Daoy (cell line): ENCODE measurements around the gene MALL. TPM values are rescaled to one million over a fixed set of nuclear protein-coding genes. Genes with fewer than 3 reads are reported as not detected.
"Not testable (repeated sequence)": the region's sequence is repeated elsewhere in the genome, so short reads cannot be mapped to it uniquely, and the experiment has no call there.

ENCODE experiments used
- DNase-seq: peaks from one replicate; pipeline ENCODE4 v3.0.0-alpha.2; 2015; ENCODE audit warnings: low read depth
- total RNA-seq: library from RNA; depleted of rRNA; stranded (reverse); fragments of >200 nt; shearing (Covaris generic); gene quantifications from 2 replicates; pipeline ENCODE4 v1.2.3, GENCODE V29; 2014; rRNA removed

The MALL gene
- total RNA-seq, 1 experiment from 2014 or later, result 0.34 TPM

DNA sequence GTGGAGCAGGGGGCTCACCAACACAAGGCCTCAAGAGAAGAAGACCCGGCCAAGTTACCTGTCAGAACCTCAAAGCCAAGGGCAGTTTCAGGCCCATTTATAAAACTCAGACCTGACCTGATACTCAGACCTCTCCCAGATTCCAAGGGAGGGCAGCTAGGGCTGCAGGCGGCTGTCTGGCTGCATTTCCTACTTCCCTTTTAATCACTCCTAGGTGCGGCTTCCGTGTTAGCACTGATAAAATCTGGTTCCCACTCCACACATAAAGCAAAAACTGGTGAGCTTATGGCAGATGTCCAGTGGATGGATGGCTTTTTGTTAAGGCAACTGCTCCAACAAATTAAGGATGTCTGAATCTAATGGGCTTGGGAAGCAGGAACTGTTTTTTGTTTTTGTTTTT, 63.5 kb downstream of the MALL start:
- DNase-seq, result not testable (repeated sequence)

DNA sequence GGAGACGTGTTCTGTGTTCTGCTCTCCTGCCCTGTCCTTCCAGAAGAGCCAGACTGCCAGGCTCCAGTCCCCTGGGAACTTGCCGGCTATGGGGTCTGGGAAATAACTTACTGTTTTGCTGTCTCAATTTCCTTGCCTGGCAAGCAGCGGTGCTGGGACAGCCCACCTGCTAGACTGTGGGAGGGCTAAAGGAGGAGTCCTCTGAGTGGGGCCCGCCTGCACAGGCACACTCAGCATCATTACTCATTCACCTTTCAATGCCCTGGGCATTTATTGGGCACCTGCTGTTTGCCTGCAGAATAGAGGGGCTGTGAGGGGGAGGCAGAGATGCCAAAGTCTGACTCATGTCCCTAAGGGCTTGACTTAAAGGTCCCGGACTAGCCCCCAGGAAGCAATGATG, 65.4 kb downstream of the MALL start:
- not testable (repeated sequence) for DNase-seq

DNA sequence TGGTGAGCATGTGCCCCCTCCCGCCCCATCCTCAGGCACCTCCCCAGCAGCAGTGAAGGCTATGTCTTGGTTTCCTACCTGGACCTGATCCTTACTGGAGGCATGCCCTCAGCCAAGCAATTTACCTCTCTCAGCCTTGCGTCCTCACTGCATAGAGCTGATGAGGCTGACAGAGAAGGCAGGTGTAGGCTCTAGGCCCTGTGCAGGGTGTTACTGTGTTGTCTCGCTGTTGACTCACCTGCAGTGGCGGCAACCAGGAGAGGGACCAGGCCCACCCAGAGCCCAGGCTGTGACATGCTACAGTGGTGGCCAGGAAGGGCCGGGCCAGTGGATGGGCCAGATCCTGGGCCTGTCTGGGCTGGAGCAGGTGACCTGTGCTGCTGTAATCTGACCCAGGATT, 65.9 kb downstream of the MALL start:
- not testable (repeated sequence) for DNase-seq

DNA sequence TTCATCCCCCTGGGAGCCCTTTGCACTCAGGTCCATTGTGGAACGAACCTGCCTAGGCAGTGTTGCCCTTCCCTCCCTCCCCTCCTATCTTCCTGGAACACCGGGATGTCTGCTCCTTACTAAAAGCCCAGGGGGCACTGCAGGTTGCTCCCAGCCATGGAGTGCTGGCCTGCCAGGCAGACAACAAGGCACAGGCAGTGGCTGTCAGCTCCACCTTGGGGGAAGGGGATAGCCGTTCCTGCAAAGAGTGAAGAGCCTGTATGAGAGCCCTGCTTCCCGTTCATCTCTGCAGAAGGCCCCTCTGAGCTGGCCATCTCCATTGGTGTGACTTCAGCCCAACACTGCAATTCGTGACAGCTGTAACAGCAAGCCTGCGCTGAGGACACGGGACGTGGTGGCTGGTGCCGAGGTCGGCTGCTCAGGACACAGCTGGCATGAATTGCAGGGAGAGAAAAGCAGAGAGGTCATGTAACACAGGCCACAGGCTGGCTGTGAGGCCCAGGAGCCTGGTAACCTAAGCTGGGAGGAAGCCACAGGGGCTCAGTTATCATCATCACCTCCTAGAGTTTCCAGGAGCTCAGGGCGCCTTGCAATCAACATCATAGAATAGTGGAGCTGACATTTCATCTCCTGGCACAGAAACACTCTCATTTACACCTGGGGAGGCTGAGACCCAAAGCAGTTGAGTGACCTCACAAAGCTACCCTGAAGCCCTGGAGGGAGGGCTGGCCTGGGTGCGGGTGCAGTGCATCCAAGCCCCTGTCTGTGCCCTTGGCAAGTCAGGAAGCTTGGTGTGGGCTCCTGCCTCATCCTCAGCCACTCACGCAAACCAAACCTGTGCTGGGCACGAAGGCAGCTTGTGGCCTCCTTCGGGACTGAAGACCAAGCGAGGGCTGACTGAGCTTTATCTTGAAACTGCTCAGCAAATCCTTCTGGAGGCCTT, 67.1 kb downstream of the MALL start:
- DNase-seq, result not testable (repeated sequence)

DNA sequence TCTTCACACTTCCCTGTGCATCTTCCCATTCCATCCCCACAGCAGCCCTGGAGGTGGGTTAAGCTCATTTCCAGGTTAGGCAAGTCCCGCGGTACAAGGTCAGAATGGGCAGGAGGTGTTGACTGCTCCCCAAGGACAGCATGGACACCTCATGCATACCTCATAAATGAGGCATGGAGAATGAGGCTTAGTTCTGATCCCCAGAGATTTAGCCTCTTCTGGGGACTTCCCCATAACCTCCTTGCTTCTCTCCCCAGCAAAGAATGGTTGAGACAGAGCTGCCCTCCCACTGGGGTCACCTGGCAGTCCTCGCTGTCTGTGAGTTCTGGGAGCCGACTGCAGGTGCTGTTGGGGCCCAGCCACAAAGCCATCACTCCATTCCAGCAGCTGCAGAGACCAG, 68.4 kb downstream of the MALL start:
- not testable (repeated sequence) for DNase-seq

DNA sequence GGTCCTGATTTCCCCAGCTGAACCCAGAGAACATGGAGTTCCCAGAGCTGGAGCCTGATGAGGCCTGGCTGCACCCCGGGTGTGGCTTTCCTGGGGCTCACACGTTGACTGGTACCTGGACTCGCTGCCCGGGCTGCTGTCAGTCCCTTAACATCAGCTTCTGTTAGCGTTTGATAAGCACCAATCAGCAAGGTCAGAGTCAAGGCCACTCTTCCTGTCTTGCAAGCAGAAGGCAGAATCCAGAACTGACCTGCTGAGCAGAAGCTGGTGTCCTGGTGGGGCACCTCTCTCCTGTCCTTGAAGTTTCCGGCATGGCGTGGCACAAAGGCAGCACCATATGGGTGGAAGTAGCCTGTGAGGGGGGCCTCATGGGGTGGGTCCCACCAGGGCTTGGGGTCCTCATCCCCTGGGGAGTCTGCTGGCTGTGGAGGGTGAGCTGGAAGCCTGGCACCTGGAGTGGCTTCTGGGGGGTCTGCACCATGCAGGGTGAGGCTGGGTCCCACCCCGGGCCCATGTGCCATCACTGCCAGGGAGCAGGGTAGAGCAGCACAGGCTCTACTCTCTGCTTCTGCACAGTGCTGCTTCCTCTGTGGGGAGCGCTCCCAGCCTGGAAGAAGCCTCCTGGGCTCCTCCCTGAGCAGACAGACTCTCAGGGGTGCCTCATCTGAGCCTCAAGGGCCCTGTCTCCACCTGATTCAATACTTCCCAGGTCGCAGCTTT, 73.5 kb downstream of the MALL start:
- DNase-seq, result not testable (repeated sequence)

DNA sequence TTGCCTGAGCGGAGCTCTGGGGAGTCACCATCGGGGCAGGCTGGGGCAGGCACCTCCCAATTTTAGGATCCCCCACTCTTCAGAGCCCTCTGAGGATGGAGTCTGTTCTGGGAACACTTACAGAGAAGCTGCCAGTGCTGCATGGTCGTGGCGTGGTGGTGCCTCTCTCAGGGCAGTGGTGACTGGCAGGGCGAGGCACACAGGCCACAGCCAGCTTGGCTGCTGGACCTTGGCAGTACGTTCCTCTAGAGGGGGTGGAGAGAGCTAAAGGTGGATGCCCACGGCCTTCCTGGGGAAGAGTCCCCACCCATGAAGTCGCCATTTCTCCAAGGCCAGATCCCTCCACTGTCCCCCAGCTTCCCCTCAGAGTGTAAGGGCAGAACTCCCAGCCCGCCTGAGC, 78.3 kb downstream of the MALL start:
- DNase-seq, result not testable (repeated sequence)

DNA sequence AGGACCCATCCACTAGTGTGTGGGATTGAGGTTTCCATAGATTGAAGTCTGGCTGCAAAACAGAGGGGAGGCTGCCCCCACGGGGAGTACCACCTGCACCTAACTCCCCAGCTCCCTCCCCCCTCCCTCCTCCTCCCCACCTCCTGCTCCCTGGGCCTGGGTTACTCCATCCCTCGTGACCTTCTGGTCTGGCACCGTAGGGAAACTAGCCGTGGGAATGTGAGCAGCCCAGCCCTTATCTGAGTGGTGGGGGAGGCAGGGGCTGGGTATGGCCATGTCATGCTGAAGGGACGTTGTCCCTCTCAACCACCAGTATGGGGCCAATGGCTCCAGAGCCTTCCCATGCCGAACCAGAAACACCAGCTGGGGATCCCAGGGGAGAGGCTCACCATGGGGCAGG, 80.2 kb downstream of the MALL start:
- not testable (repeated sequence) for DNase-seq

DNA sequence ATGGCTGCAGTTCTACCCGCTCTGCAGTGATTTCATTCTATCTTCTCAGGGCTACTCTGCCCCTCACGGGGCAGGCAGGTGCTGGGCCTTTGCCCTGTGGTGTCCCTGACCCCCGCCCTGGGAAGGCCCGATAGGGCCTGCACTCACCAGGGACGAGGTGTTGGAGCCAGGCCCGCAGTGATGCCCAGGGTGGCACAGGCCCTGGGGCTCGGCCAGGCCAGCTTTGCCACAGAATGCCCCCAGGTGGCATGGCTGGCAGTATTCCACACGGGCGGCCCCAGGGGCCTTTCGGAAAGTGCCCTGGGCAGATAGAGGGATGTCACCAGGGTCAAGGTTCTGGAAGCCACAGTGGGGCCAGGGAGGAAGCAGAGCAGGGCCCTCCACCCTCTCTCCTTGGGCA, 80.7 kb downstream of the MALL start:
- not testable (repeated sequence) for DNase-seq

Other genes starting within 250 kb of the MALL start
- gene LIMS3, start 217.1 kb downstream of the MALL start, total RNA-seq, result 0.42 and 0.86 TPM in 2 replicates
- gene NPHP1, start 89.2 kb upstream of the MALL start, total RNA-seq, result 4.8 and 7.5 TPM in 2 replicates
- 108 and 131 TPM in 2 replicates for gene MTLN, start 96.7 kb upstream of the MALL start, total RNA-seq